GM12872 (cell line): ENCODE measurements around the gene MAN1C1.

ENCODE experiments used
- CTCF ChIP-seq: IDR thresholded peaks from 3 replicates; pipeline ENCODE4 v1.5.1; 2011; ENCODE audit warnings: low read depth, mild to moderate bottlenecking, low read length, moderate library complexity; ENCODE audit not compliant: insufficient read depth

Gene MAN1C1

DNA sequence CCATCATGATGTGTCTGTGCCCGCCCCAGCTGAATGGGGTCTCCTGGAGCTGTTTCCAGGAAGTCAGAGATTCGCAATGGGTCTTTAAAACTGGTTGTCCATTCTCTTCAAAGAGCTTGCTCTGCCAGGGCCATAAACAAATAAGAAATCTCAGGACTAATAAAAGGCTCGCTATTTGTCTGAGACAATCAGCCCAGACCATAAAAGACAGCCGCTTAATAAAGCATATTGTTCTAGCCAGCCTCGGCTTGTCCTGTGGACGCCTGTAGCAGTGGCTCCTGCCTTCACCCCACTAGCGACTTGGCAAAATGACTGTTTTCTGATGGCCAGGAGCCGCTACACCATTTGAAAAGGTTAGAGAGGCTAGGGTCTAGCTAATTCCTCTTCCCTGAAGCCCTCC is 162.8 kb downstream of the MAN1C1 start:
- no peak for TF ChIP-seq CTCF

- TF ChIP-seq CTCF, result no peak
Measured at GRCh38 chr1:25779894-25780293, 163.3 kb downstream of the MAN1C1 start.

GRCh38 chr1:25780318-25781129 is 163.9 kb downstream of the MAN1C1 start:
- TF ChIP-seq CTCF, result no peak

GRCh38 chr1:25781130-25781433 is 164.5 kb downstream of the MAN1C1 start:
- no peak for TF ChIP-seq CTCF

DNA sequence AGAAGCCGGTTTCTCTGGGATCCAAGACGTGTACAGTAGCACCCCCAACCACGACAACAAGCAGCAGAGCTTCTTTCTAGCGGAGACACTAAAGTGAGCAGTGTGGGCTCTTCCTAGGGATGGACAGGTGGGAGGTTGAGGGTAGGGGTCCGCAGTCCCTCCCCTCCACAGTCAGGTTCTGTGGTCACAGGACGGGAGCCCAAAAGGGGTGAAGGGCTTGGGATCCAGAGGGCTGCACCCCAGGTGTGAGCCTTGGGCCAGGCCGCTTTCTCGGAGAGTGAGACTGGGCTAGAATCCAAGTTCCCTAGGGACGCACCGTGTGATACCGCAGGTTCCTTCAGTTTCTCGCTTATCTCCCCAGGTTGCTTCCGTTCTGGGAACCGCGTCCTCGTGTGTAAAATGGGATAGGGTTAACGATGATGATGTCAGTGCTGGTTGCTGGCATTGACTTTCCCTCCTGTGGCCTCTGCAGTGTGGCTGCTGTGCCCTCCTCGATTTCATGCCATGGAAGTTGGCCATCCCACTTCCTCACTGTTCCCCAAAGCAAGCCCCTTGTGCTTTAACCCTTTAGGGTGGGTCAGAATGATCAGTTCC is 166.1 kb downstream of the MAN1C1 start:
- TF ChIP-seq CTCF, result no peak

DNA sequence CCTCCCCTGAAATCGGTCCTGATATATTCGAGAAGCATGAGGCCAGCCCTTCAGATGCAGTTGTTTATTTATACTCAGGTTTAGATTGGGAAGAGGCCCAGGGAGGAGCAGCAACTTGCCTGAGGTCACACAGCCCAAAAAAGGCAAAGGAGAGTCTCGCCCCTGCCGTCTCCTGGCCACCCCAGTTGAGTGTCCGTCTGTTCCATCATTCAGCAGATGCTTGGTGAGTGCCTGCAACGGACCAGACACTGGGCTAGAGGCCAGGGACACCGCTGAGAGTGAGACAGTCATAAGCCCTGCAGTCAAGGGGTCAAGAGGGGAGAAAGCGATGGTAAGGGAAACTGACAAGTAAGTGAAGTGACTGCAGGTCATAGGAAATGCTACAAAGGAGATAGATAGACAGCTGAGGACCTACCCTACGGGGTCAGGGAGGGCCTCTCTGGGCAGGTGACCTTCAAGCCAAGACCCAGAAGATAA is 168.0 kb downstream of the MAN1C1 start:
- no peak for TF ChIP-seq CTCF

- no peak for TF ChIP-seq CTCF
Measured at GRCh38 chr1:25785333-25786067, 168.9 kb downstream of the MAN1C1 start.
